GM12878 (cell line): ENCODE measurements around the gene C12orf43. TPM values are rescaled to one million over a fixed set of nuclear protein-coding genes. Genes with fewer than 3 reads are reported as not detected.

Experiments
- ATAC-seq: fragments of 200-7000 bp; cut with Tn5 transposase; 3 replicates; pipeline ENCODE4 v1.9.1; 2020; ENCODE audit warnings: mild to moderate bottlenecking, moderate library complexity
- BruUV-seq: library from RNA; stranded (reverse); fragments of 400-500 nt; replicated peaks from 2 replicates; lab custom pipeline; 2021; lab: Mats Ljungman, UMichigan
- CTCF ChIA-PET: fragments of 300-600 bp; sonication (Branson Sonifier 250); formaldehyde crosslinking; extraction: SDS; loops from one replicate; lab custom pipeline; 2021; ENCODE audit warnings: inconsistent platforms; lab: Yijun Ruan, JAX
- POLR2A ChIA-PET: fragments of 350-600 bp; formaldehyde crosslinking; extraction: SDS; loops from one replicate; lab custom pipeline; 2021; ENCODE audit warnings: inconsistent platforms; lab: Charles Lee
- RAD21 ChIA-PET: fragments of 300-600 bp; sonication (Branson Sonifier 250); formaldehyde crosslinking; loops from one replicate; lab custom pipeline; 2023; ENCODE audit warnings: antibody characterized with exemption; ENCODE audit not compliant: unreplicated experiment; lab: Charles Lee
- SMC1A ChIA-PET: fragments of 300-600 bp; sonication (Branson Sonifier 250); formaldehyde crosslinking; loops from one replicate; lab custom pipeline; 2023; ENCODE audit not compliant: unreplicated experiment, uncharacterized antibody; lab: Charles Lee
- DNase-seq: peaks from one replicate; pipeline ENCODE4 v3.0.0-alpha.2; 2011; ENCODE audit warnings: low read depth, low spot score
- FAIRE-seq: peaks from 3 replicates; lab custom pipeline; 2011; peaks lifted over from hg19 to GRCh38; lab: Jason Lieb, UNC
- H2AFZ ChIP-seq: 2 replicates; pipeline ENCODE4 v1.6.0; 2011; ENCODE audit warnings: low read depth, low read length, control low read depth; ENCODE audit not compliant: control insufficient read depth
- H3K27ac ChIP-seq: 2 replicates; pipeline ENCODE4 v1.5.1; 2011; ENCODE audit warnings: control low read depth; ENCODE audit not compliant: control insufficient read depth, insufficient read depth
- H3K27me3 ChIP-seq, 2 experiments: replicated peaks in 1 of 2; 2 replicates each; pipeline versions ENCODE4 v1.6.0 to v1.6.1; 2011; ENCODE audit warnings: low read length in 1 of 2; ENCODE audit not compliant: control insufficient read depth in 2 of 2, insufficient read depth in 2 of 2
- H3K36me3 ChIP-seq, 2 experiments: 2 replicates each; pipeline ENCODE4 v1.5.1; 2011; ENCODE audit warnings: low read length in 1 of 2; ENCODE audit not compliant: control insufficient read depth in 2 of 2, insufficient read depth in 2 of 2
- H3K4me1 ChIP-seq: 2 replicates; pipeline ENCODE4 v1.6.1; 2011; ENCODE audit warnings: mild to moderate bottlenecking, low read length, moderate library complexity, mixed read lengths; ENCODE audit not compliant: control insufficient read depth, insufficient read depth
- H3K4me2 ChIP-seq: 2 replicates; pipeline ENCODE4 v1.6.0; 2011; ENCODE audit warnings: control low read depth; ENCODE audit not compliant: control insufficient read depth, insufficient read depth
- H3K4me3 ChIP-seq: fragments of 200-600 bp; sonication (generic); 2 replicates; pipeline ENCODE4 v1.5.1; 2016
- H3K79me2 ChIP-seq: 2 replicates; pipeline ENCODE4 v1.6.0; 2011; ENCODE audit warnings: low read length; ENCODE audit not compliant: control insufficient read depth, insufficient read depth
- H3K9ac ChIP-seq: 2 replicates; pipeline ENCODE4 v1.8.0; 2011; ENCODE audit warnings: low read length, control low read depth, mixed read lengths; ENCODE audit not compliant: control insufficient read depth, insufficient read depth
- H3K9me3 ChIP-seq: replicated peaks from 3 replicates; pipeline ENCODE4 v1.5.1; 2011; ENCODE audit warnings: mild to moderate bottlenecking, low read length; ENCODE audit not compliant: control insufficient read depth, insufficient read depth
- H4K20me1 ChIP-seq: 2 replicates; pipeline ENCODE4 v1.6.0; 2011; ENCODE audit not compliant: control insufficient read depth, insufficient read depth
- BHLHE40 ChIP-seq, 2 experiments: fragments of 450-650 bp in 1 of 2; IDR thresholded peaks; 2 replicates each; pipeline ENCODE4 v1.6.1; 2011 to 2017; ENCODE audit warnings: low read depth in 2 of 2, borderline replicate concordance in 1 of 2, improper control_type of control experiment in 1 of 2, low read length in 1 of 2, mild to moderate bottlenecking in 1 of 2
- ELK1 ChIP-seq: IDR thresholded peaks from 2 replicates; pipeline ENCODE4 v1.6.1; 2012; ENCODE audit warnings: low read depth, low read length, improper control_type of control experiment
- PBX3 ChIP-seq: IDR thresholded peaks from 2 replicates; pipeline ENCODE4 v1.6.1; 2011; ENCODE audit warnings: mild to moderate bottlenecking, low read depth, low read length, moderate library complexity; ENCODE audit not compliant: insufficient replicate concordance
- POU2F2 ChIP-seq: IDR thresholded peaks from 3 replicates; pipeline ENCODE4 v1.6.1; 2011; ENCODE audit warnings: low read depth, mild to moderate bottlenecking, low read length, borderline replicate concordance
- SMARCA5 ChIP-seq: fragments of 450-650 bp; IDR thresholded peaks from 2 replicates; pipeline ENCODE4 v1.6.1; 2017; ENCODE audit warnings: mild to moderate bottlenecking
- SMC3 ChIP-seq: IDR thresholded peaks from 2 replicates; pipeline ENCODE4 v1.6.1; 2011; ENCODE audit warnings: low read length, improper control_type of control experiment, borderline replicate concordance
- STAT3 ChIP-seq: IDR thresholded peaks from 2 replicates; pipeline ENCODE4 v1.6.1; 2011; ENCODE audit warnings: low read depth, low read length, improper control_type of control experiment
- ZBED1 ChIP-seq: IDR thresholded peaks from 2 replicates; pipeline ENCODE4 v1.6.1; 2016; ENCODE audit warnings: borderline replicate concordance
- WGBS: methylation state at CpG from one replicate; pipeline ENCODE4 v1.1.6; 2016; ENCODE audit warnings: low lambda C conversion rate; ENCODE audit not compliant: insufficient replicate concordance, insufficient coverage; ENCODE audit errors: missing lambda C conversion rate; 5-methylcytosine and 5-hydroxymethylcytosine counted together
- in situ Hi-C: fragments of 300-500 bp; cut with MboI; formaldehyde crosslinking; loops from 9 replicates; pipeline ENCODE4 v1.14.3; 2018; ENCODE audit warnings: mixed read lengths
- intact Hi-C: fragments of 100-400 bp; cut with micrococcal nuclease; formaldehyde crosslinking; loops from one replicate; pipeline ENCODE4 v1.14.2; 2022; ENCODE audit not compliant: unreplicated experiment
- polyA plus RNA-seq, 11 experiments: library from polyadenylated mRNA; depleted of rRNA in 4 of 11; unstranded in 6 of 11; stranded (reverse) in 5 of 11; fragments of >200 nt; fragmentation: Nextera tagmentation in 4 of 11; fragmentation: Illumina TruSeq in 1 of 11; extraction: Ambion mirVana in 4 of 11; extraction: Trizol in 1 of 11; gene quantifications; 1 replicate in 1 of 11; 2 replicates in 10 of 11; pipeline versions ENCODE4 v1.2.1 to v1.2.3, GENCODE V29; 2011 to 2016; ENCODE audit warnings: inconsistent platforms in 2 of 11, missing spikeins in 2 of 11, low read depth in 1 of 11
- total RNA-seq, 4 experiments: library from RNA; depleted of rRNA in 3 of 4; stranded (reverse); fragments of >200 nt in 3 of 4; fragmentation: Illumina TruSeq in 1 of 4; extraction: Trizol in 1 of 4; gene quantifications; 2 replicates each; pipeline versions ENCODE4 v1.2.1 to v1.2.3, GENCODE V29; 2013 to 2021
- TF ChIP-seq, protein P1 (sequence below): fragments of 450-650 bp; formaldehyde crosslinking; IDR thresholded peaks from 2 replicates; pipeline ENCODE4 v1.4.0; 2022; ENCODE audit warnings: mild to moderate bottlenecking, moderate library complexity

The C12orf43 gene
- total and polyA plus RNA-seq, 10 of the 15 experiments (the other 5 are each of a cell fraction or from before 2014, with no cell fraction given), result 7.5 to 30.8 (median 21.3) TPM

DNA sequence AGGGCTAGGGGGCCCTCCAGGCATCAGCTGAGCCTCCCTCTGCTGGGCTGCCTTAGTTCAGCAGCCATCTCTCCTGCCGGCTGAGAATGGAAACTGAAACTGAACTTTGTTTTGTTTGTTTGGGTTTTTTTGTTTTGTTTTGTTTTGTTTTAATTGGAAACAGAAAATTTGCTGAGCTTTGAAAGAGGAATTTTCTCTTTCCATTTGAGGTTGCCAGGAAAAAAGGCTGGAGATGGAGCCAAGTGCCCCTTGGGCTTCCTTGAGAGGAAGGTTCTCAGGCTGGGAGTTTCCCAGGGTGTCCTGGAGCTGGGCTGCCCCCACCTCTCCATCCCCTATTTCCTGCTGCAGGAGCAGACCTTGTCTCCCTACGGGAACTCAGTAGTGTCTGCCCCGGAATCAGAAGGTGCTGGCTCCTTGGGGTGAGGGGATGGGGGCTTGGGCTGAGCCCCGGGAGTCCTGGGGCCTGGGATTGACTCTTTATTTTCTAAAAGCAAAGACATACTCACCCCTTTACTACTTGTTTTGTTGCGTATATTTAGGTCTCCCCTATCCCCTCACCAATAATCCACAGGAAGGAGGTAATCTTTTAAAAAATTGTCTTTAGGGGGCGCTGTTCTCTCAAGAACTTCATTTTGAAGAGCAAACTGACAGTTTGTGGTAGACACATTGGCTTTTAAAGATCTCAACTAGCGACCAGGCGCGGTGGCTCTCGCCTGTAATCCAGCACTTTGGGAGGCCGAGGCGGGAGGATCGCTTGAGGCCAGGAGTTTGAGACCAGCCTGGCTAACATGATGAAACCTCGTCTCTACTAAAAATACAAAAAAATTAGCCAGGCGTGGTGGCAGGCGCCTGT, 44.1 kb upstream of the C12orf43 start (continued):
- TF ChIP-seq POU2F2, result 0 out of 3 replicates have a peak, but pooled peaks have one; percentile 15
- TF ChIP-seq BHLHE40 (IDR thresholded peaks at IDR 0.05; ENCODE audit: borderline replicate concordance in 1 of 2, low read depth in 2 of 2, low read length in 1 of 2), result peak in 1 of 2 experiments; percentile 17; a peak in 1 of 4 replicates
- TF ChIP-seq ELK1, result no peak
- TF ChIP-seq SMC3, result peak; percentile 52; the same call in 1 of the 2 replicates
- no peak for TF ChIP-seq STAT3
- TF ChIP-seq ZBED1, result no peak

DNA sequence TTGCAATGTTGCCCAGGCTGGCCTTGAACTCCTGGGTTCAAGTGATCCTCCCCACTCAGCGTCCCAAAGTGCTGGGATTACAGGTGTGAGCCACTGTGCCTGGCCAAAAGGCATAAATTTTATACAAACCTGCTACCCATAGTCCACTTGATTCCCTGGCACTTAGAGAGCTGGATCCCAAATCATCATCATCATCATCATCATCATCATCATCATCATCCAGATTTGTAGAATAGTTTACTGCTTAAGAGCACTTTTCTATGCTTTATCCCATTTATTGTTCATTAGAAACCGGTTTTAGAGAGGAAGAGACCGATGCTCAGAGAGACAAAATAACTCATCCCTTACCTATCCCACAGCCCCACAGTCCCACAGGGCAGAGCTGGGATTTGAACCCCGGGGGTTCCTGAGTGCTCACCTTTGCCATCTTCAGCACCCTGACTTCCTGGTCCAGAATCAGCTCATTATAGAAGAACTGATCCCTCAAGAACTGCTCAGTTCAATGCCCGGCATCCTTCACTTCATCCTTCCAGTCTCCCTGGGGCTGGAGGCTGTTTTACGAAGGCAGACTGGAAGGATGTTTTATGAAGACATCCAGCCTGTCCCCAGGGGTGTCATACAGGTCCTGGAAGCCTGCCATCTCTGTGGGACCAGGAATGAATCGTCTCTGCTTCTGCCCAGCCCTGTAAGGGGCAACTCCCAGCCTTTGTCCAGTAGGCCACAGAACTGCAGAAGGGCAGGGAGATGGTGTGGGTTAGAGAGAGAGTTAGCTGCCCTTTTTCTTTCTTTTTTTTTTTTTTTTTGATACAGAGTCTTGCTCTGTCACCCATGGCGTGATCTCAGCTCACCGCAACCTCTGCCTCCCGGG, 43.0 kb upstream of the C12orf43 start:
- H2AFZ ChIP-seq, result peak overlapping the region; percentile 97
- no peaks in the 10 kb centered on the region for H3K27me3 ChIP-seq
- CTCF ChIA-PET, result interaction anchor here (0.6 to 5.6 kb wide), 53 partner anchors 8 to 606 kb away, joined by 3 to 80 read pairs (median 4); partner anchors contain the start of genes C12orf43, HNF1A, OASL and POP5
- peak overlapping the region; percentile 96 for H3K27ac ChIP-seq
- no peaks in the 10 kb centered on the region for H4K20me1 ChIP-seq
- intact Hi-C loops, result no loop called here
- DNase-seq (no peak), ATAC-seq (peak; percentile 64), FAIRE-seq (peak; percentile 7)
- H3K9ac ChIP-seq, result peak overlapping the region; percentile 89
- RAD21 ChIA-PET, result interaction anchor here (0.6 to 3.9 kb wide), 32 partner anchors 8 to 478 kb away, joined by 3 to 26 read pairs (median 5); partner anchors contain the start of genes ACADS, ANAPC5, C12orf43 and CAMKK2
- H3K4me3 ChIP-seq, result no peak overlapping the region
- no TSS peak for BruUV-seq
- POLR2A ChIA-PET, result interaction anchor here (0.6 to 3.1 kb wide), 6 partner anchors 21 to 474 kb away, joined by 3 to 9 read pairs (median 6); no protein-coding TSS in a partner anchor
- peak overlapping the region; percentile 98 for H3K4me2 ChIP-seq
- 53% methylated on average over 10 of the region's 10 CpGs for WGBS
- in situ Hi-C loops, result no loop called here
- TF ChIP-seq PBX3 (no peak), SMARCA5 (no peak)
- TF ChIP-seq, protein P1, sequence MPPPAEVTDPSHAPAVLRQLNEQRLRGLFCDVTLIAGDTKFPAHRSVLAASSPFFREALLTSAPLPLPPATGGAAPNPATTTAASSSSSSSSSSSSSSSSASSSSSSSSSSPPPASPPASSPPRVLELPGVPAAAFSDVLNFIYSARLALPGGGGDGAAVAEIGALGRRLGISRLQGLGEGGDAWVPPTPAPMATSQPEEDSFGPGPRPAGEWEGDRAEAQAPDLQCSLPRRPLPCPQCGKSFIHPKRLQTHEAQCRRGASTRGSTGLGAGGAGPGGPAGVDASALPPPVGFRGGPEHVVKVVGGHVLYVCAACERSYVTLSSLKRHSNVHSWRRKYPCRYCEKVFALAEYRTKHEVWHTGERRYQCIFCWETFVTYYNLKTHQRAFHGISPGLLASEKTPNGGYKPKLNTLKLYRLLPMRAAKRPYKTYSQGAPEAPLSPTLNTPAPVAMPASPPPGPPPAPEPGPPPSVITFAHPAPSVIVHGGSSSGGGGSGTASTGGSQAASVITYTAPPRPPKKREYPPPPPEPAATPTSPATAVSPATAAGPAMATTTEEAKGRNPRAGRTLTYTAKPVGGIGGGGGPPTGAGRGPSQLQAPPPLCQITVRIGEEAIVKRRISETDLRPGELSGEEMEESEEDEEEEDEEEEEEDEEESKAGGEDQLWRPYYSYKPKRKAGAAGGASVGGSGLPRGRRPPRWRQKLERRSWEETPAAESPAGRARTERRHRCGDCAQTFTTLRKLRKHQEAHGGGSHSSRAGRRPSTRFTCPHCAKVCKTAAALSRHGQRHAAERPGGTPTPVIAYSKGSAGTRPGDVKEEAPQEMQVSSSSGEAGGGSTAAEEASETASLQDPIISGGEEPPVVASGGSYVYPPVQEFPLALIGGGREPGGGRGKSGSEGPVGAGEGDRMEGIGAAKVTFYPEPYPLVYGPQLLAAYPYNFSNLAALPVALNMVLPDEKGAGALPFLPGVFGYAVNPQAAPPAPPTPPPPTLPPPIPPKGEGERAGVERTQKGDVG (CRISPR knock-in tag), result no peak
- H3K36me3 ChIP-seq, result no peaks in the 10 kb centered on the region
- SMC1A ChIA-PET, result interaction anchor here (0.8 to 4.0 kb wide), 30 partner anchors 11 to 478 kb away, joined by 3 to 35 read pairs (median 5); partner anchors contain the start of genes OASL and POP5
- H3K9me3 ChIP-seq, result no peaks in the 10 kb centered on the region
- no peaks in the 10 kb centered on the region for H3K79me2 ChIP-seq
- H3K4me1 ChIP-seq, result peaks cover 10% of the 10 kb centered on the region
